Activated B cell treated with CpG ODN at 0.5 μM for 24 hours (primary cell): ENCODE measurements around the gene SCD5. TPM values are rescaled to one million over a fixed set of nuclear protein-coding genes. Genes with fewer than 3 reads are reported as not detected.

Experiments
- ATAC-seq: fragments of 200-7000 bp; cut with Tn5 transposase; one replicate; pipeline ENCODE4 v1.10.0; 2021; ENCODE audit warnings: low read depth, mild to moderate bottlenecking, moderate library complexity
- CTCF ChIA-PET: fragments of 350-600 bp; sonication (Branson Sonifier 250); formaldehyde crosslinking; loops from one replicate; lab custom pipeline; 2021; ENCODE audit warnings: antibody characterized with exemption; lab: Charles Lee
- POLR2A ChIA-PET: fragments of 350-600 bp; sonication (Branson Sonifier 250); formaldehyde crosslinking; loops from one replicate; lab custom pipeline; 2021; ENCODE audit warnings: antibody characterized with exemption; lab: Charles Lee
- DNase-seq: peaks from one replicate; pipeline ENCODE4 v3.0.0; 2022
- H3K27ac Mint-ChIP-seq: one replicate; pipeline ENCODE4 v1.8.0; 2020; ENCODE audit warnings: mixed read lengths
- H3K27me3 Mint-ChIP-seq: one replicate; pipeline ENCODE4 v1.8.0; 2021; ENCODE audit warnings: mixed read lengths
- H3K36me3 Mint-ChIP-seq: one replicate; pipeline ENCODE4 v1.8.0; 2021; ENCODE audit warnings: low read depth, mixed read lengths
- H3K4me1 Mint-ChIP-seq: one replicate; pipeline ENCODE4 v1.8.0; 2021; ENCODE audit warnings: mixed read lengths
- H3K4me3 Mint-ChIP-seq: one replicate; pipeline ENCODE4 v1.8.0; 2020; ENCODE audit warnings: mild to moderate bottlenecking, mixed read lengths
- H3K9me3 Mint-ChIP-seq: one replicate; pipeline ENCODE4 v1.8.0; 2020; ENCODE audit warnings: mixed read lengths
- CTCF ChIP-seq: fragments of 200-600 bp; IDR thresholded peaks from one replicate; pipeline ENCODE4 v1.8.0; 2022; ENCODE audit warnings: antibody characterized with exemption, mild to moderate bottlenecking
- intact Hi-C: fragments of 100-400 bp; cut with micrococcal nuclease; formaldehyde crosslinking; loops from one replicate; pipeline ENCODE4 v1.15.1; 2024
- total RNA-seq: library from RNA; stranded (reverse); gene quantifications from 2 replicates; pipeline ENCODE4 v1.2.3, GENCODE V29; 2022

The SCD5 gene
- total RNA-seq, 1 donor from 2014 or later = not detected

- intact Hi-C loops = no loop called here
- Mint-ChIP-seq H3K27me3 (peaks cover 8% of the 10 kb centered on the region), H3K4me1 (no peaks in the 10 kb centered on the region), H3K36me3 (no peaks in the 10 kb centered on the region), H3K4me3 (no peak overlapping the region), H3K9me3 (no peaks in the 10 kb centered on the region), H3K27ac (no peak overlapping the region)
- POLR2A ChIA-PET = no interaction called here
- no peak for TF ChIP-seq CTCF
- DNase-seq (no peak), ATAC-seq (no peak)
- CTCF ChIA-PET = no interaction called here
These were observed 213.7 kb downstream of the SCD5 start for GRCh38 chr4:82584931-82585330.

GRCh38 chr4:82583897-82584587 is 214.6 kb downstream of the SCD5 start:
- H3K27ac Mint-ChIP-seq = no peak overlapping the region
- CTCF ChIA-PET = no interaction called here
- POLR2A ChIA-PET = no interaction called here

GRCh38 chr4:82579932-82580331 is 218.7 kb downstream of the SCD5 start:
- intact Hi-C loops = no loop called here
- no peak for TF ChIP-seq CTCF
- ATAC-seq (no peak), DNase-seq (no peak)
- Mint-ChIP-seq H3K4me3 (no peak overlapping the region), H3K4me1 (no peaks in the 10 kb centered on the region), H3K27ac (no peak overlapping the region), H3K27me3 (peaks cover 9% of the 10 kb centered on the region), H3K9me3 (no peaks in the 10 kb centered on the region), H3K36me3 (no peaks in the 10 kb centered on the region)
- ChIA-PET CTCF (no interaction called here), POLR2A (no interaction called here)

More at GRCh38 chr4:82583897-82584587, 214.6 kb downstream of the SCD5 start:
- Mint-ChIP-seq H3K27me3 (peaks cover 8% of the 10 kb centered on the region), H3K36me3 (no peaks in the 10 kb centered on the region), H3K4me3 (no peak overlapping the region), H3K9me3 (no peaks in the 10 kb centered on the region), H3K4me1 (no peaks in the 10 kb centered on the region)
- intact Hi-C loops = no loop called here
- DNase-seq = no peak
- ATAC-seq = no peak
- TF ChIP-seq CTCF = no peak

Other genes with a start within 250 kb of the SCD5 start
- gene TMEM150C, start 236.8 kb downstream of the SCD5 start, total RNA-seq = not detected in 2 replicates
- gene SEC31A, start 92.4 kb upstream of the SCD5 start, total RNA-seq = 154 and 172 TPM in 2 replicates
- 2.1 and 3.1 TPM in 2 replicates for gene THAP9, start 101.9 kb upstream of the SCD5 start, total RNA-seq
- gene LIN54, start 212.0 kb upstream of the SCD5 start, total RNA-seq = 10.4 and 12.1 TPM in 2 replicates
- gene COPS4, start 236.4 kb upstream of the SCD5 start, total RNA-seq = 32.7 and 36.7 TPM in 2 replicates